GM23338 (cell line): ENCODE measurements around the gene PDCD4. TPM values are rescaled to one million over a fixed set of nuclear protein-coding genes. Genes with fewer than 3 reads are reported as not detected.

Experiments
- ATAC-seq: fragments of 200-7000 bp; cut with Tn5 transposase; 3 replicates; pipeline ENCODE4 v1.9.1; 2020
- DNase-seq: peaks from one replicate; pipeline ENCODE4 v3.0.0-alpha.2; 2015; ENCODE audit warnings: low spot score
- H2AFZ ChIP-seq: fragments of 200-600 bp; sonication (generic); 2 replicates; pipeline ENCODE4 v1.8.0; 2016; ENCODE audit warnings: antibody characterized with exemption, mild to moderate bottlenecking, moderate library complexity
- H3F3A ChIP-seq: fragments of 200-600 bp; sonication (generic); replicated peaks from 2 replicates; pipeline ENCODE4 v1.8.0; 2017; ENCODE audit warnings: antibody characterized with exemption, mixed run types, low read depth
- H3K27ac ChIP-seq: fragments of 200-600 bp; sonication (generic); 2 replicates; pipeline ENCODE4 v1.6.1; 2016; ENCODE audit warnings: low read depth
- H3K27me3 ChIP-seq: fragments of 200-600 bp; sonication (generic); 2 replicates; pipeline ENCODE4 v1.8.0; 2016; ENCODE audit warnings: mild to moderate bottlenecking, mixed run types, moderate library complexity; ENCODE audit not compliant: insufficient read depth
- H3K36me3 ChIP-seq: fragments of 200-600 bp; sonication (generic); 2 replicates; pipeline ENCODE4 v1.8.0; 2016; ENCODE audit warnings: mild to moderate bottlenecking; ENCODE audit not compliant: insufficient read depth
- H3K4me1 ChIP-seq: fragments of 200-600 bp; sonication (generic); 2 replicates; pipeline ENCODE4 v1.8.0; 2016; ENCODE audit warnings: mild to moderate bottlenecking, moderate library complexity; ENCODE audit not compliant: insufficient read depth
- H3K4me2 ChIP-seq: fragments of 200-600 bp; sonication (generic); 2 replicates; pipeline ENCODE4 v1.7.1; 2017; ENCODE audit warnings: mixed run types
- H3K4me3 ChIP-seq: fragments of 200-600 bp; sonication (generic); 2 replicates; pipeline ENCODE4 v1.6.1; 2016; ENCODE audit warnings: mixed run types
- H3K79me2 ChIP-seq: fragments of 200-600 bp; sonication (generic); replicated peaks from 2 replicates; pipeline ENCODE4 v1.8.0; 2017; ENCODE audit warnings: mild to moderate bottlenecking; ENCODE audit not compliant: insufficient read depth
- H3K9me2 ChIP-seq: fragments of 200-600 bp; sonication (generic); 2 replicates; pipeline ENCODE4 v1.8.0; 2017; ENCODE audit not compliant: insufficient read depth
- H4K20me1 ChIP-seq: fragments of 200-600 bp; sonication (generic); replicated peaks from 2 replicates; pipeline ENCODE4 v1.8.0; 2017; ENCODE audit warnings: mild to moderate bottlenecking; ENCODE audit not compliant: insufficient read depth
- H3K27ac Mint-ChIP-seq: 2 replicates; pipeline ENCODE4 v1.8.0; 2020; ENCODE audit warnings: inconsistent platforms, mild to moderate bottlenecking, moderate library complexity, mixed read lengths
- H3K27me3 Mint-ChIP-seq: 3 replicates; pipeline ENCODE4 v1.8.0; 2022; ENCODE audit warnings: low read depth, mild to moderate bottlenecking, moderate library complexity, mixed read lengths, inconsistent platforms; ENCODE audit not compliant: insufficient read depth, poor library complexity
- H3K36me3 Mint-ChIP-seq: 3 replicates; pipeline ENCODE4 v1.8.0; 2021; ENCODE audit warnings: low read depth, mild to moderate bottlenecking, inconsistent platforms, moderate library complexity, mixed read lengths
- H3K4me1 Mint-ChIP-seq: 3 replicates; pipeline ENCODE4 v1.8.0; 2020; ENCODE audit warnings: mild to moderate bottlenecking, inconsistent platforms, mixed read lengths
- H3K4me3 Mint-ChIP-seq: 3 replicates; pipeline ENCODE4 v1.8.0; 2021; ENCODE audit warnings: moderate library complexity, mild to moderate bottlenecking, inconsistent platforms, mixed read lengths
- H3K9me3 Mint-ChIP-seq: 3 replicates; pipeline ENCODE4 v1.8.0; 2020; ENCODE audit warnings: moderate library complexity, mild to moderate bottlenecking, inconsistent platforms, mixed read lengths
- EZH2 ChIP-seq: fragments of 200-600 bp; sonication (generic); IDR thresholded peaks from one replicate; pipeline ENCODE4 v1.8.0; 2017; ENCODE audit warnings: antibody characterized with exemption, mild to moderate bottlenecking, low read depth; ENCODE audit not compliant: unreplicated experiment
- EZH2phosphoT487 ChIP-seq: fragments of 200-600 bp; sonication (generic); IDR thresholded peaks from one replicate; pipeline ENCODE4 v1.8.1; 2018; ENCODE audit warnings: antibody characterized with exemption; ENCODE audit not compliant: unreplicated experiment
- JUNB ChIP-seq: IDR thresholded peaks from one replicate; pipeline ENCODE4 v1.6.1; 2016; ENCODE audit warnings: antibody characterized with exemption; ENCODE audit not compliant: unreplicated experiment
- NANOG ChIP-seq: IDR thresholded peaks from 2 replicates; pipeline ENCODE4 v1.6.1; 2016; ENCODE audit warnings: antibody characterized with exemption, borderline replicate concordance
- POLR2AphosphoS5 ChIP-seq: IDR thresholded peaks from 2 replicates; pipeline ENCODE4 v1.6.1; 2016; ENCODE audit warnings: antibody characterized with exemption, low read depth
- STAT1 ChIP-seq: IDR thresholded peaks from one replicate; pipeline ENCODE4 v1.6.1; 2016; ENCODE audit warnings: antibody characterized with exemption; ENCODE audit not compliant: unreplicated experiment
- ZNF114 ChIP-seq: fragments of 250-450 bp; sonication (Bioruptor Pico); IDR thresholded peaks from 2 replicates; pipeline ENCODE4 v1.5.0; 2020; ENCODE audit warnings: mild to moderate bottlenecking, moderate library complexity
- polyA plus RNA-seq: library from polyadenylated mRNA; unstranded; fragments of >200 nt; fragmentation: Nextera tagmentation; extraction: Ambion mirVana; gene quantifications from 2 replicates; pipeline ENCODE4 v1.2.1, GENCODE V29; 2016
- total RNA-seq: library from RNA; depleted of rRNA; stranded (reverse); fragments of >200 nt; shearing (Covaris generic); gene quantifications from 2 replicates; pipeline ENCODE4 v1.2.3, GENCODE V29; 2014
- TF ChIP-seq, protein P1 (sequence below): fragments of 250-450 bp; sonication (Bioruptor Pico); IDR thresholded peaks from 2 replicates; pipeline ENCODE4 v1.5.0; 2020; ENCODE audit warnings: mild to moderate bottlenecking, moderate library complexity
- TF ChIP-seq, protein P2 (sequence below), 2 experiments: fragments of 200-600 bp in 1 of 2; sonication (generic) in 1 of 2; conservative IDR thresholded peaks; 2 replicates each; pipeline versions ENCODE4 v1.5.1 to v1.6.1; 2016 to 2017; ENCODE audit warnings: antibody characterized with exemption in 2 of 2, low read depth in 2 of 2, mild to moderate bottlenecking in 2 of 2, moderate library complexity in 1 of 2
- TF ChIP-seq, protein P3 (sequence below): IDR thresholded peaks from 2 replicates; pipeline ENCODE4 v1.6.1; 2016; ENCODE audit warnings: antibody characterized with exemption

The PDCD4 gene
- total and polyA plus RNA-seq, 2 experiments from 2014 or later = 10.1 to 18.0 TPM

DNA sequence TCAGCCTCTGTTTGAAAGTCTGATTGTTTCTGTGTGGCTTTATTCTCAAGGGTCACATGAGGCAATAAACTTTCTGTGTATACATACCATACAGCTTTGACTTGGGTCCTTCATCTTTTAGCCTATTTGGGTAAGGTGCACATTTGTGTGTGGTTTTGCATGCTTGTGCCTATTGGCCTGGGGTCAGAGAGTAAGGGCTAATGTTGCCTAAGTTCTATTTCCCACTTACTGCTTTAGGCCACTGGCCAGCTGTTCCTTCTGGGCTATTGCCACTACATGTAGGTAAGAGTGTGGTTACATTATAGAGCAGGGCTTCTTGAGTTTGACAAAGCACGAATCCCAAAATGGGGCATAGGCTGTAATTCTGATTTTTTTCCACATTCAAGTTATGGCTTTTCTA is 25.5 kb downstream of the PDCD4 start (continued):
- TF ChIP-seq, protein P1, sequence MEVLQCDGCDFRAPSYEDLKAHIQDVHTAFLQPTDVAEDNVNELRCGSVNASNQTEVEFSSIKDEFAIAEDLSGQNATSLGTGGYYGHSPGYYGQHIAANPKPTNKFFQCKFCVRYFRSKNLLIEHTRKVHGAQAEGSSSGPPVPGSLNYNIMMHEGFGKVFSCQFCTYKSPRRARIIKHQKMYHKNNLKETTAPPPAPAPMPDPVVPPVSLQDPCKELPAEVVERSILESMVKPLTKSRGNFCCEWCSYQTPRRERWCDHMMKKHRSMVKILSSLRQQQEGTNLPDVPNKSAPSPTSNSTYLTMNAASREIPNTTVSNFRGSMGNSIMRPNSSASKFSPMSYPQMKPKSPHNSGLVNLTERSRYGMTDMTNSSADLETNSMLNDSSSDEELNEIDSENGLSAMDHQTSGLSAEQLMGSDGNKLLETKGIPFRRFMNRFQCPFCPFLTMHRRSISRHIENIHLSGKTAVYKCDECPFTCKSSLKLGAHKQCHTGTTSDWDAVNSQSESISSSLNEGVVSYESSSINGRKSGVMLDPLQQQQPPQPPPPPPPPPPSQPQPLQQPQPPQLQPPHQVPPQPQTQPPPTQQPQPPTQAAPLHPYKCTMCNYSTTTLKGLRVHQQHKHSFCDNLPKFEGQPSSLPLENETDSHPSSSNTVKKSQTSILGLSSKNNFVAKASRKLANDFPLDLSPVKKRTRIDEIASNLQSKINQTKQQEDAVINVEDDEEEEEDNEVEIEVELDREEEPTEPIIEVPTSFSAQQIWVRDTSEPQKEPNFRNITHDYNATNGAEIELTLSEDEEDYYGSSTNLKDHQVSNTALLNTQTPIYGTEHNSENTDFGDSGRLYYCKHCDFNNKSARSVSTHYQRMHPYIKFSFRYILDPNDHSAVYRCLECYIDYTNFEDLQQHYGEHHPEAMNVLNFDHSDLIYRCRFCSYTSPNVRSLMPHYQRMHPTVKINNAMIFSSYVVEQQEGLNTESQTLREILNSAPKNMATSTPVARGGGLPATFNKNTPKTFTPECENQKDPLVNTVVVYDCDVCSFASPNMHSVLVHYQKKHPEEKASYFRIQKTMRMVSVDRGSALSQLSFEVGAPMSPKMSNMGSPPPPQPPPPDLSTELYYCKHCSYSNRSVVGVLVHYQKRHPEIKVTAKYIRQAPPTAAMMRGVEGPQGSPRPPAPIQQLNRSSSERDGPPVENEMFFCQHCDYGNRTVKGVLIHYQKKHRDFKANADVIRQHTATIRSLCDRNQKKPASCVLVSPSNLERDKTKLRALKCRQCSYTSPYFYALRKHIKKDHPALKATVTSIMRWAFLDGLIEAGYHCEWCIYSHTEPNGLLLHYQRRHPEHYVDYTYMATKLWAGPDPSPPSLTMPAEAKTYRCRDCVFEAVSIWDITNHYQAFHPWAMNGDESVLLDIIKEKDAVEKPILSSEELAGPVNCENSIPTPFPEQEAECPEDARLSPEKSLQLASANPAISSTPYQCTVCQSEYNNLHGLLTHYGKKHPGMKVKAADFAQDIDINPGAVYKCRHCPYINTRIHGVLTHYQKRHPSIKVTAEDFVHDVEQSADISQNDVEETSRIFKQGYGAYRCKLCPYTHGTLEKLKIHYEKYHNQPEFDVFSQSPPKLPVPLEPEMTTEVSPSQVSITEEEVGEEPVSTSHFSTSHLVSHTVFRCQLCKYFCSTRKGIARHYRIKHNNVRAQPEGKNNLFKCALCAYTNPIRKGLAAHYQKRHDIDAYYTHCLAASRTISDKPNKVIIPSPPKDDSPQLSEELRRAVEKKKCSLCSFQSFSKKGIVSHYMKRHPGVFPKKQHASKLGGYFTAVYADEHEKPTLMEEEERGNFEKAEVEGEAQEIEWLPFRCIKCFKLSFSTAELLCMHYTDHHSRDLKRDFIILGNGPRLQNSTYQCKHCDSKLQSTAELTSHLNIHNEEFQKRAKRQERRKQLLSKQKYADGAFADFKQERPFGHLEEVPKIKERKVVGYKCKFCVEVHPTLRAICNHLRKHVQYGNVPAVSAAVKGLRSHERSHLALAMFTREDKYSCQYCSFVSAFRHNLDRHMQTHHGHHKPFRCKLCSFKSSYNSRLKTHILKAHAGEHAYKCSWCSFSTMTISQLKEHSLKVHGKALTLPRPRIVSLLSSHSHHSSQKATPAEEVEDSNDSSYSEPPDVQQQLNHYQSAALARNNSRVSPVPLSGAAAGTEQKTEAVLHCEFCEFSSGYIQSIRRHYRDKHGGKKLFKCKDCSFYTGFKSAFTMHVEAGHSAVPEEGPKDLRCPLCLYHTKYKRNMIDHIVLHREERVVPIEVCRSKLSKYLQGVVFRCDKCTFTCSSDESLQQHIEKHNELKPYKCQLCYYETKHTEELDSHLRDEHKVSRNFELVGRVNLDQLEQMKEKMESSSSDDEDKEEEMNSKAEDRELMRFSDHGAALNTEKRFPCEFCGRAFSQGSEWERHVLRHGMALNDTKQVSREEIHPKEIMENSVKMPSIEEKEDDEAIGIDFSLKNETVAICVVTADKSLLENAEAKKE (CRISPR knock-in tag) = no peak
- TF ChIP-seq JUNB = no peak

DNA sequence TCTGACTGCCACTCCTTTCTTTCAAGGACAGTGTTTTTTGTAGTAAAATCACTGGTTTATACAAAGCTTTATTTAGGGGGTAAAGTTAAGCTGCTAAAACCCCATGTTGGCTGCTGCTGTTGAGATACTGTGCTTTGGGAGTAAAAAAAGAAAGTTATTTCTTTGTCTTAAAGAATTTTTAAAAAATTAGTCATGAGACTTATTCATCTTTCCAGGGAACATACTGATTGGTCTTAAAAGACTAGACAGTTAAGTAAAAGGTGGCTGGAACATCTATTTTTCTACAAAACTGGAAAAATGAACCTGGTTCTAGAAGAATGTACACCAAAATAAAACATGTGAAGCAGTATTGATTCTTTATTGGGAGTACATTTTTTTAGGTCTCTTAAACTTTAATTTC is 26.7 kb downstream of the PDCD4 start:
- no peaks in the 10 kb centered on the region for H3K27me3 Mint-ChIP-seq
- Histone ChIP-seq H3K79me2 (no peaks in the 10 kb centered on the region), H4K20me1 (no peaks in the 10 kb centered on the region), H3F3A (no peaks in the 10 kb centered on the region), H3K4me1 (no peaks in the 10 kb centered on the region), H3K4me3 (no peak overlapping the region), H3K27ac (no peak overlapping the region), H2AFZ (no peak overlapping the region), H3K9me2 (no peaks in the 10 kb centered on the region), H3K36me3 (no peaks in the 10 kb centered on the region), H3K4me2 (no peak overlapping the region), H3K27me3 (no peaks in the 10 kb centered on the region)
- no peak overlapping the region for H3K4me3 Mint-ChIP-seq
- H3K27ac Mint-ChIP-seq = no peak overlapping the region
- H3K4me1 Mint-ChIP-seq = peaks cover 7% of the 10 kb centered on the region; the same call in 2 of the 3 replicates
- TF ChIP-seq, protein P2, sequence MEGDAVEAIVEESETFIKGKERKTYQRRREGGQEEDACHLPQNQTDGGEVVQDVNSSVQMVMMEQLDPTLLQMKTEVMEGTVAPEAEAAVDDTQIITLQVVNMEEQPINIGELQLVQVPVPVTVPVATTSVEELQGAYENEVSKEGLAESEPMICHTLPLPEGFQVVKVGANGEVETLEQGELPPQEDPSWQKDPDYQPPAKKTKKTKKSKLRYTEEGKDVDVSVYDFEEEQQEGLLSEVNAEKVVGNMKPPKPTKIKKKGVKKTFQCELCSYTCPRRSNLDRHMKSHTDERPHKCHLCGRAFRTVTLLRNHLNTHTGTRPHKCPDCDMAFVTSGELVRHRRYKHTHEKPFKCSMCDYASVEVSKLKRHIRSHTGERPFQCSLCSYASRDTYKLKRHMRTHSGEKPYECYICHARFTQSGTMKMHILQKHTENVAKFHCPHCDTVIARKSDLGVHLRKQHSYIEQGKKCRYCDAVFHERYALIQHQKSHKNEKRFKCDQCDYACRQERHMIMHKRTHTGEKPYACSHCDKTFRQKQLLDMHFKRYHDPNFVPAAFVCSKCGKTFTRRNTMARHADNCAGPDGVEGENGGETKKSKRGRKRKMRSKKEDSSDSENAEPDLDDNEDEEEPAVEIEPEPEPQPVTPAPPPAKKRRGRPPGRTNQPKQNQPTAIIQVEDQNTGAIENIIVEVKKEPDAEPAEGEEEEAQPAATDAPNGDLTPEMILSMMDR (conservative IDR thresholded peaks at IDR 0.05; ENCODE audit: low read depth in 2 of 2) = no peak
- TF ChIP-seq, protein P3, sequence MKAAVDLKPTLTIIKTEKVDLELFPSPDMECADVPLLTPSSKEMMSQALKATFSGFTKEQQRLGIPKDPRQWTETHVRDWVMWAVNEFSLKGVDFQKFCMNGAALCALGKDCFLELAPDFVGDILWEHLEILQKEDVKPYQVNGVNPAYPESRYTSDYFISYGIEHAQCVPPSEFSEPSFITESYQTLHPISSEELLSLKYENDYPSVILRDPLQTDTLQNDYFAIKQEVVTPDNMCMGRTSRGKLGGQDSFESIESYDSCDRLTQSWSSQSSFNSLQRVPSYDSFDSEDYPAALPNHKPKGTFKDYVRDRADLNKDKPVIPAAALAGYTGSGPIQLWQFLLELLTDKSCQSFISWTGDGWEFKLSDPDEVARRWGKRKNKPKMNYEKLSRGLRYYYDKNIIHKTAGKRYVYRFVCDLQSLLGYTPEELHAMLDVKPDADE = no peak
- TF ChIP-seq POLR2AphosphoS5 (no peak), EZH2phosphoT487 (no peak), ZNF114 (CRISPR knock-in tag) (no peak), NANOG (no peak), EZH2 (no peak), STAT1 (no peak)
- H3K36me3 Mint-ChIP-seq = no peaks in the 10 kb centered on the region; the same call in 2 of the 3 replicates
- no peaks in the 10 kb centered on the region for H3K9me3 Mint-ChIP-seq
- DNase-seq (no peak), ATAC-seq (no peak)
